HepG2 (cell line): ENCODE data around the gene COQ4. TPM values are rescaled to one million over a fixed set of nuclear protein-coding genes. Genes with fewer than 3 reads are reported as not detected.

Experiments used
- ATRX ChIP-seq: sonication (generic); formaldehyde crosslinking; IDR thresholded peaks from 2 replicates; pipeline ENCODE4 v1.4.0; 2020; ENCODE audit warnings: missing genetic modification reagents, borderline replicate concordance
- CBX1 ChIP-seq: IDR thresholded peaks from one replicate; pipeline ENCODE4 v1.6.1; 2016; ENCODE audit warnings: antibody characterized with exemption, low read depth
- DDIT3 ChIP-seq: sonication (generic); formaldehyde crosslinking; IDR thresholded peaks from 2 replicates; pipeline ENCODE4 v1.4.0; 2020; ENCODE audit warnings: mild to moderate bottlenecking, missing genetic modification reagents
- HCFC1 ChIP-seq: fragments of 150-350 bp; IDR thresholded peaks from 2 replicates; pipeline ENCODE4 v1.6.1; 2014; ENCODE audit warnings: low read depth, low read length
- HDAC1 ChIP-seq: sonication (generic); formaldehyde crosslinking; IDR thresholded peaks from 2 replicates; pipeline ENCODE4 v1.5.1; 2020; ENCODE audit warnings: mild to moderate bottlenecking, missing genetic modification reagents
- HINFP ChIP-seq: sonication (generic); formaldehyde crosslinking; IDR thresholded peaks from 2 replicates; pipeline ENCODE4 v1.4.0; 2020; ENCODE audit warnings: low read depth, mild to moderate bottlenecking, missing genetic modification reagents
- HMGA1 ChIP-seq: sonication (generic); formaldehyde crosslinking; conservative IDR thresholded peaks from 2 replicates; pipeline ENCODE4 v1.4.0; 2020; ENCODE audit warnings: missing genetic modification reagents
- HNRNPK ChIP-seq: fragments of 200-400 bp; formaldehyde crosslinking; IDR thresholded peaks from 2 replicates; pipeline ENCODE4 v1.6.1; 2018; ENCODE audit warnings: low read length, low read depth, moderate library complexity, mild to moderate bottlenecking; ENCODE audit not compliant: poor library complexity, severe bottlenecking
- JARID2 ChIP-seq: sonication (generic); formaldehyde crosslinking; IDR thresholded peaks from 2 replicates; pipeline ENCODE4 v1.8.1; 2023; ENCODE audit warnings: missing genetic modification reagents, inconsistent platforms; ENCODE audit not compliant: insufficient replicate concordance
- NKX3-1 ChIP-seq: sonication (generic); formaldehyde crosslinking; IDR thresholded peaks from 2 replicates; pipeline ENCODE4 v1.5.0; 2020; ENCODE audit warnings: missing genetic modification reagents
- RBM39 ChIP-seq: fragments of 200-400 bp; formaldehyde crosslinking; IDR thresholded peaks from one replicate; pipeline ENCODE4 v1.6.1; 2018; ENCODE audit warnings: antibody characterized with exemption, mild to moderate bottlenecking, low read depth, low read length; ENCODE audit not compliant: poor library complexity, severe bottlenecking
- SALL2 ChIP-seq: sonication (generic); formaldehyde crosslinking; IDR thresholded peaks from 2 replicates; pipeline ENCODE4 v1.8.1; 2023; ENCODE audit warnings: mild to moderate bottlenecking, missing genetic modification reagents, inconsistent platforms
- SMARCC2 ChIP-seq: fragments of 450-650 bp; IDR thresholded peaks from 2 replicates; pipeline ENCODE4 v1.6.1; 2017; ENCODE audit warnings: antibody characterized with exemption, mild to moderate bottlenecking
- SMARCE1 ChIP-seq: fragments of 450-650 bp; IDR thresholded peaks from 2 replicates; pipeline ENCODE4 v1.6.1; 2017; ENCODE audit warnings: borderline replicate concordance
- XBP1 ChIP-seq: sonication (generic); formaldehyde crosslinking; IDR thresholded peaks from 2 replicates; pipeline ENCODE4 v1.5.0; 2020; ENCODE audit warnings: missing genetic modification reagents
- ZKSCAN5 ChIP-seq: sonication (generic); formaldehyde crosslinking; IDR thresholded peaks from 2 replicates; pipeline ENCODE4 v1.5.1; 2020; ENCODE audit warnings: mild to moderate bottlenecking, missing genetic modification reagents
- ZNF180 ChIP-seq: sonication (generic); formaldehyde crosslinking; IDR thresholded peaks from 2 replicates; pipeline ENCODE4 v1.4.0; 2020; ENCODE audit warnings: low read depth, missing genetic modification reagents, borderline replicate concordance
- ZNF230 ChIP-seq: sonication (generic); formaldehyde crosslinking; IDR thresholded peaks from 2 replicates; pipeline ENCODE4 v1.4.0; 2020; ENCODE audit warnings: mild to moderate bottlenecking, missing genetic modification reagents
- ZNF235 ChIP-seq: sonication (generic); formaldehyde crosslinking; IDR thresholded peaks from 2 replicates; pipeline ENCODE4 v1.8.1; 2023; ENCODE audit warnings: mild to moderate bottlenecking, missing genetic modification reagents, borderline replicate concordance
- ZNF292 ChIP-seq: sonication (generic); formaldehyde crosslinking; IDR thresholded peaks from 2 replicates; pipeline ENCODE4 v1.8.1; 2022; ENCODE audit warnings: mild to moderate bottlenecking, low read depth, missing genetic modification reagents, borderline replicate concordance
- ZNF33B ChIP-seq: sonication (generic); formaldehyde crosslinking; IDR thresholded peaks from 2 replicates; pipeline ENCODE4 v1.5.1; 2020; ENCODE audit warnings: mild to moderate bottlenecking, missing genetic modification reagents
- ZNF382 ChIP-seq: sonication (generic); formaldehyde crosslinking; IDR thresholded peaks from 2 replicates; pipeline ENCODE4 v1.5.0; 2020; ENCODE audit warnings: missing genetic modification reagents, mild to moderate bottlenecking, borderline replicate concordance
- ZNF441 ChIP-seq: sonication (generic); formaldehyde crosslinking; IDR thresholded peaks from 2 replicates; pipeline ENCODE4 v1.7.0; 2021; ENCODE audit warnings: missing genetic modification reagents, borderline replicate concordance
- ZNF546 ChIP-seq: sonication (generic); formaldehyde crosslinking; conservative IDR thresholded peaks from 2 replicates; pipeline ENCODE4 v1.8.1; 2023; ENCODE audit warnings: mild to moderate bottlenecking, missing genetic modification reagents
- ZNF576 ChIP-seq: sonication (generic); formaldehyde crosslinking; IDR thresholded peaks from 2 replicates; pipeline ENCODE4 v1.4.0; 2020; ENCODE audit warnings: mild to moderate bottlenecking, missing genetic modification reagents
- ZNF772 ChIP-seq: sonication (generic); formaldehyde crosslinking; IDR thresholded peaks from 2 replicates; pipeline ENCODE4 v1.5.0; 2020; ENCODE audit warnings: mild to moderate bottlenecking, missing genetic modification reagents
- ZNF788 ChIP-seq: sonication (generic); formaldehyde crosslinking; IDR thresholded peaks from 2 replicates; pipeline ENCODE4 v1.5.0; 2020; ENCODE audit warnings: mild to moderate bottlenecking, missing genetic modification reagents, borderline replicate concordance
- ZNF878 ChIP-seq: sonication (generic); formaldehyde crosslinking; IDR thresholded peaks from 2 replicates; pipeline ENCODE4 v1.8.1; 2023; ENCODE audit warnings: mild to moderate bottlenecking, missing genetic modification reagents, moderate library complexity
- ZZZ3 ChIP-seq: sonication (generic); formaldehyde crosslinking; IDR thresholded peaks from 2 replicates; pipeline ENCODE4 v1.4.0; 2020; ENCODE audit warnings: missing genetic modification reagents, mild to moderate bottlenecking, borderline replicate concordance
- polyA plus RNA-seq, 8 experiments: library from polyadenylated mRNA; depleted of rRNA in 3 of 8; stranded (reverse) in 7 of 8; unstranded in 1 of 8; fragments of >200 nt; fragmentation: Illumina TruSeq in 4 of 8; extraction: Trizol in 4 of 8; gene quantifications; 2 replicates each; pipeline versions ENCODE4 v1.2.1 to v1.2.3, GENCODE V29; 2011 to 2016; ENCODE audit warnings: low read depth in 4 of 8, missing spikeins in 1 of 8, mixed read lengths in 1 of 8; ENCODE audit not compliant: insufficient read depth in 1 of 8
- total RNA-seq, 5 experiments: library from RNA; depleted of rRNA; stranded (reverse); fragments of >200 nt; fragmentation: Illumina TruSeq; extraction: Trizol; gene quantifications; 2 replicates each; pipeline ENCODE4 v1.2.3, GENCODE V29; 2016; ENCODE audit warnings: low read depth in 1 of 5
- TF ChIP-seq, protein P1 (sequence below), 2 experiments: fragments of 450-650 bp in 1 of 2; sonication (generic) in 1 of 2; formaldehyde crosslinking; IDR thresholded peaks; 2 replicates each; pipeline versions ENCODE4 v1.5.0 to v1.8.0; 2020 to 2022; ENCODE audit warnings: mild to moderate bottlenecking in 1 of 2, missing genetic modification reagents in 1 of 2

COQ4 gene
- total and polyA plus RNA-seq, 2 of the 13 experiments (the other 11 are each of a cell fraction or from before 2014, with no cell fraction given) = 26.1 to 36.0 TPM

GRCh38 chr9:128276008-128276573 lies 46.5 kb upstream of the COQ4 start, which contains the start of gene SWI5 (continued):
- no peak for TF ChIP-seq ZNF788
- no peak for TF ChIP-seq ZNF33B
- TF ChIP-seq DDIT3 (CRISPR knock-in tag) = no peak
- TF ChIP-seq, protein P1, sequence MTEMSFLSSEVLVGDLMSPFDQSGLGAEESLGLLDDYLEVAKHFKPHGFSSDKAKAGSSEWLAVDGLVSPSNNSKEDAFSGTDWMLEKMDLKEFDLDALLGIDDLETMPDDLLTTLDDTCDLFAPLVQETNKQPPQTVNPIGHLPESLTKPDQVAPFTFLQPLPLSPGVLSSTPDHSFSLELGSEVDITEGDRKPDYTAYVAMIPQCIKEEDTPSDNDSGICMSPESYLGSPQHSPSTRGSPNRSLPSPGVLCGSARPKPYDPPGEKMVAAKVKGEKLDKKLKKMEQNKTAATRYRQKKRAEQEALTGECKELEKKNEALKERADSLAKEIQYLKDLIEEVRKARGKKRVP (CRISPR knock-in tag; IDR thresholded peaks at IDR 0.05) = no peak
- no peak for TF ChIP-seq ZNF878 (CRISPR knock-in tag)
- TF ChIP-seq NKX3-1 (CRISPR knock-in tag) = no peak
- TF ChIP-seq CBX1 = peak; percentile 80
- no peak for TF ChIP-seq ZKSCAN5 (CRISPR knock-in tag)
- no peak for TF ChIP-seq HNRNPK
- TF ChIP-seq HMGA1 = no peak
- TF ChIP-seq XBP1 = no peak
- no peak for TF ChIP-seq ZNF576 (CRISPR knock-in tag)
- no peak for TF ChIP-seq ZNF772 (CRISPR knock-in tag)
- TF ChIP-seq ZNF230 (CRISPR knock-in tag) = 0 out of 2 replicates have a peak, but pooled peaks have one; percentile 1
- peak; percentile 42; the same call in 1 of the 2 replicates for TF ChIP-seq HDAC1 (CRISPR knock-in tag)
- TF ChIP-seq HCFC1 = no peak; the same call in 1 of the 2 replicates
- TF ChIP-seq ZNF441 (CRISPR knock-in tag) = no peak
- TF ChIP-seq SMARCE1 = no peak
- no peak for TF ChIP-seq ZNF546 (CRISPR knock-in tag)
- TF ChIP-seq JARID2 (CRISPR knock-in tag) = no peak
- no peak for TF ChIP-seq HINFP
- no peak for TF ChIP-seq SMARCC2
- 0 out of 2 replicates have a peak, but pooled peaks have one; percentile 48 for TF ChIP-seq ZNF292 (CRISPR knock-in tag)
- TF ChIP-seq RBM39 = no peak
- no peak for TF ChIP-seq ZZZ3 (CRISPR knock-in tag)
- no peak for TF ChIP-seq SALL2
- TF ChIP-seq ZNF180 = no peak
- no peak for TF ChIP-seq ZNF235 (CRISPR knock-in tag)
- no peak for TF ChIP-seq ATRX (CRISPR knock-in tag)
- no peak for TF ChIP-seq ZNF382 (CRISPR knock-in tag)
